Vagina (tissue), 2 donors: ENCODE measurements around the gene LYZL2. TPM values are rescaled to one million over a fixed set of nuclear protein-coding genes. Genes with fewer than 3 reads are reported as not detected.
A peak's percentile ranks its signal among the peaks of the same experiment; 100 is the strongest.
"Not testable (repeated sequence)": the region's sequence is repeated elsewhere in the genome, so short reads cannot be mapped to it uniquely, and the experiment has no call there.

ENCODE experiments used
- DNase-seq, 2 donors: peaks; one replicate each; pipeline ENCODE4 v3.0.0-alpha.2; 2017; ENCODE audit errors: extremely low spot score in 2 of 2
- H3K27ac ChIP-seq: fragments of 200-600 bp; sonication (generic); one replicate; pipeline ENCODE4 v1.5.1; 2019
- H3K27me3 ChIP-seq: fragments of 200-600 bp; sonication (generic); one replicate; pipeline ENCODE4 v1.5.1; 2019
- H3K36me3 ChIP-seq, 2 donors: fragments of 200-600 bp; sonication (generic); one replicate each; pipeline ENCODE4 v1.5.1; 2017 to 2019
- H3K4me1 ChIP-seq: fragments of 200-600 bp; sonication (generic); one replicate; pipeline ENCODE4 v1.5.1; 2019
- H3K4me3 ChIP-seq, 2 donors: fragments of 200-600 bp; sonication (generic); 1 replicate in 1 of 2; 2 replicates in 1 of 2; pipeline ENCODE4 v1.5.1; 2016 to 2019
- H3K9me3 ChIP-seq: fragments of 200-600 bp; sonication (generic); one replicate; pipeline ENCODE4 v1.5.1; 2019
- CTCF ChIP-seq, 3 experiments: fragments of 450-650 bp in 2 of 3; fragments of 200-600 bp in 1 of 3; sonication (generic) in 1 of 3; IDR thresholded peaks; one replicate each; pipeline ENCODE4 v1.5.1; 2017 to 2019; ENCODE audit warnings: antibody characterized with exemption in 3 of 3, mild to moderate bottlenecking in 2 of 3, moderate library complexity in 2 of 3
- POLR2A ChIP-seq, 2 donors: fragments of 450-650 bp; IDR thresholded peaks; one replicate each; pipeline ENCODE4 v1.6.1; 2017; ENCODE audit warnings: antibody characterized with exemption in 2 of 2, mild to moderate bottlenecking in 2 of 2, moderate library complexity in 2 of 2
- POLR2AphosphoS5 ChIP-seq, 2 donors: sonication (generic); formaldehyde crosslinking; IDR thresholded peaks; one replicate each; pipeline ENCODE4 v1.9.0; 2017; ENCODE audit warnings: antibody characterized with exemption in 2 of 2, mild to moderate bottlenecking in 2 of 2, low read depth in 1 of 2; ENCODE audit not compliant: insufficient read depth in 1 of 2
- intact Hi-C: fragments of 100-400 bp; cut with DNase I; formaldehyde crosslinking; loops from one replicate; pipeline ENCODE4 v1.15.1; 2023
- total RNA-seq: library from RNA; depleted of rRNA; stranded (reverse); fragments of >200 nt; gene quantifications from one replicate; pipeline ENCODE4 v1.2.3, GENCODE V29; 2016

The LYZL2 gene
- total RNA-seq, 1 donor from 2014 or later = not detected

GRCh38 chr10:30596013-30596412 is 33.5 kb downstream of the LYZL2 start:
- H3K27ac ChIP-seq = no peak overlapping the region
- no peaks in the 10 kb centered on the region for H3K36me3 ChIP-seq
- H3K4me1 ChIP-seq = no peaks in the 10 kb centered on the region
- no peak for DNase-seq
- TF ChIP-seq CTCF (IDR thresholded peaks at IDR 0.05) (no peak), POLR2AphosphoS5 (IDR thresholded peaks at IDR 0.05; ENCODE audit: insufficient read depth in 1 of 2, low read depth in 1 of 2) (no peak), POLR2A (IDR thresholded peaks at IDR 0.05) (no peak)
- no peaks in the 10 kb centered on the region for H3K27me3 ChIP-seq
- no peak overlapping the region for H3K4me3 ChIP-seq
- H3K9me3 ChIP-seq = no peaks in the 10 kb centered on the region
- intact Hi-C loops = no loop called here

GRCh38 chr10:30594077-30594476 is 35.5 kb downstream of the LYZL2 start:
- H3K4me1 ChIP-seq = no peaks in the 10 kb centered on the region
- intact Hi-C loops = no loop called here
- no peaks in the 10 kb centered on the region for H3K9me3 ChIP-seq
- no peaks in the 10 kb centered on the region for H3K27me3 ChIP-seq
- TF ChIP-seq POLR2A (IDR thresholded peaks at IDR 0.05) (no peak), POLR2AphosphoS5 (IDR thresholded peaks at IDR 0.05; ENCODE audit: insufficient read depth in 1 of 2, low read depth in 1 of 2) (no peak), CTCF (IDR thresholded peaks at IDR 0.05) (no peak)
- H3K36me3 ChIP-seq = no peaks in the 10 kb centered on the region
- no peak for DNase-seq
- H3K27ac ChIP-seq = no peak overlapping the region
- H3K4me3 ChIP-seq = no peak overlapping the region

- H3K27ac ChIP-seq, intact Hi-C loops: not testable (repeated sequence)
Observed at GRCh38 chr10:30592770-30593169, 36.8 kb downstream of the LYZL2 start.

GRCh38 chr10:30591249-30591670 is 38.3 kb downstream of the LYZL2 start:
- peak; percentile 44 to 92 (median 72) for TF ChIP-seq CTCF (IDR thresholded peaks at IDR 0.05)
- no peak for TF ChIP-seq POLR2A (IDR thresholded peaks at IDR 0.05)
- intact Hi-C loops = no loop called here
- no peak for DNase-seq

More at GRCh38 chr10:30592770-30593169, 36.8 kb downstream of the LYZL2 start:
- not testable (repeated sequence) for DNase-seq, H3K4me3 ChIP-seq, H3K4me1 ChIP-seq, H3K36me3 ChIP-seq, H3K9me3 ChIP-seq, H3K27me3 ChIP-seq

GRCh38 chr10:30589441-30589840 is 40.1 kb downstream of the LYZL2 start:
- H3K4me3 ChIP-seq = no peak overlapping the region
- no peaks in the 10 kb centered on the region for H3K36me3 ChIP-seq
- intact Hi-C loops = loop anchor here (5.0 kb wide), 2 partner anchors 42 to 197 kb away; no protein-coding TSS in a partner anchor
- H3K9me3 ChIP-seq = no peaks in the 10 kb centered on the region
- no peaks in the 10 kb centered on the region for H3K27me3 ChIP-seq
- H3K27ac ChIP-seq = no peak overlapping the region
- no peak for DNase-seq
- H3K4me1 ChIP-seq = no peaks in the 10 kb centered on the region
- TF ChIP-seq POLR2A (IDR thresholded peaks at IDR 0.05) (no peak), POLR2AphosphoS5 (IDR thresholded peaks at IDR 0.05; ENCODE audit: insufficient read depth in 1 of 2, low read depth in 1 of 2) (no peak), CTCF (IDR thresholded peaks at IDR 0.05) (no peak)

More at GRCh38 chr10:30591249-30591670, 38.3 kb downstream of the LYZL2 start:
- Histone ChIP-seq H3K36me3 (no peaks in the 10 kb centered on the region), H3K4me1 (no peaks in the 10 kb centered on the region), H3K27me3 (no peaks in the 10 kb centered on the region), H3K27ac (no peak overlapping the region), H3K4me3 (no peak overlapping the region), H3K9me3 (no peaks in the 10 kb centered on the region)
